SK-N-SH (cell line): ENCODE data around the gene NTSR2. TPM values are rescaled to one million over a fixed set of nuclear protein-coding genes. Genes with fewer than 3 reads are reported as not detected.

Experiments used
- CTCF ChIA-PET: fragments of 300-600, 350-600 bp; formaldehyde crosslinking; extraction: SDS; loops from one replicate; lab custom pipeline; 2021; lab: Yijun Ruan, JAX
- POLR2A ChIA-PET: fragments of 350-600 bp; sonication (Branson Sonifier 250); formaldehyde crosslinking; extraction: SDS; loops from one replicate; lab custom pipeline; 2020; ENCODE audit warnings: antibody characterized with exemption, inconsistent platforms; lab: Yijun Ruan, JAX
- DNase-seq: peaks from one replicate; pipeline ENCODE4 v3.0.0; 2012
- H2AFZ ChIP-seq: fragments of 200-600 bp; sonication (generic); 2 replicates; pipeline ENCODE4 v1.8.1; 2016; ENCODE audit warnings: antibody characterized with exemption, mild to moderate bottlenecking, low read depth
- H3F3A ChIP-seq: fragments of 200-600 bp; sonication (generic); replicated peaks from 2 replicates; pipeline ENCODE3; 2016; ENCODE audit warnings: antibody characterized with exemption, mild to moderate bottlenecking; ENCODE audit not compliant: insufficient read depth
- H3K27ac ChIP-seq, 2 experiments: fragments of 200-500 bp in 1 of 2; fragments of 200-600 bp in 1 of 2; sonication (Bioruptor generic) in 1 of 2; sonication (generic), shearing (Covaris generic) in 1 of 2; 2 replicates each; pipeline versions ENCODE4 v1.5.1 to v1.6.1; 2014 to 2016; ENCODE audit warnings: low read depth in 2 of 2, inconsistent platforms in 1 of 2, low read length in 1 of 2, mild to moderate bottlenecking in 1 of 2, mixed read lengths in 1 of 2
- H3K27me3 ChIP-seq: fragments of 200-600 bp; sonication (generic), shearing (Covaris generic); 2 replicates; pipeline ENCODE4 v1.6.1; 2016; ENCODE audit warnings: mixed run types; ENCODE audit not compliant: insufficient read depth
- H3K36me3 ChIP-seq, 2 experiments: fragments of 200-500 bp in 1 of 2; fragments of 200-600 bp in 1 of 2; sonication (Bioruptor generic) in 1 of 2; sonication (generic) in 1 of 2; replicated peaks in 1 of 2; 2 replicates each; pipeline versions ENCODE3 to v1.5.1; 2014 to 2016; ENCODE audit warnings: low read length in 1 of 2, mild to moderate bottlenecking in 1 of 2; ENCODE audit not compliant: insufficient read depth in 2 of 2, control insufficient read depth in 1 of 2
- H3K4me1 ChIP-seq, 2 experiments: fragments of 200-500 bp in 1 of 2; fragments of 200-600 bp in 1 of 2; sonication (Bioruptor generic) in 1 of 2; sonication (generic), shearing (Covaris generic) in 1 of 2; 2 replicates each; pipeline versions ENCODE4 v1.5.1 to v1.6.1; 2014 to 2016; ENCODE audit warnings: low read depth in 1 of 2, low read length in 1 of 2, mixed run types in 1 of 2; ENCODE audit not compliant: insufficient read depth in 2 of 2, control insufficient read depth in 1 of 2
- H3K4me2 ChIP-seq: fragments of 200-600 bp; sonication (generic), shearing (Covaris generic); 2 replicates; pipeline ENCODE4 v1.6.1; 2017; ENCODE audit warnings: mixed run types
- H3K4me3 ChIP-seq, 2 experiments: fragments of 200-500 bp in 1 of 2; fragments of 200-600 bp in 1 of 2; sonication (Bioruptor generic) in 1 of 2; sonication (generic), shearing (Covaris generic) in 1 of 2; 2 replicates each; pipeline versions ENCODE4 v1.5.1 to v1.8.1; 2014 to 2016; ENCODE audit warnings: low read depth in 2 of 2, inconsistent platforms in 1 of 2, low read length in 1 of 2, mild to moderate bottlenecking in 1 of 2, mixed read lengths in 1 of 2, moderate library complexity in 1 of 2
- H3K79me2 ChIP-seq: fragments of 200-600 bp; sonication (generic); 2 replicates; pipeline ENCODE4 v1.8.1; 2017; ENCODE audit warnings: mild to moderate bottlenecking; ENCODE audit not compliant: insufficient read depth
- H3K9ac ChIP-seq: fragments of 200-600 bp; sonication (generic); 2 replicates; pipeline ENCODE4 v1.6.1; 2017; ENCODE audit warnings: mixed run types
- H3K9me2 ChIP-seq: fragments of 200-600 bp; sonication (generic); 2 replicates; pipeline ENCODE4 v1.6.1; 2017; ENCODE audit warnings: mixed run types
- H3K9me3 ChIP-seq: fragments of 200-600 bp; sonication (generic); 2 replicates; pipeline ENCODE4 v1.6.1; 2017; ENCODE audit warnings: mixed run types, mild to moderate bottlenecking, moderate library complexity
- H4K20me1 ChIP-seq: fragments of 200-600 bp; sonication (generic); 2 replicates; pipeline ENCODE4 v1.6.1; 2017; ENCODE audit warnings: mild to moderate bottlenecking, mixed run types; ENCODE audit not compliant: insufficient read depth
- FOXJ3 ChIP-seq: sonication (generic); formaldehyde crosslinking; IDR thresholded peaks from 2 replicates; pipeline ENCODE4 v1.5.1; 2020; ENCODE audit warnings: mild to moderate bottlenecking, missing genetic modification reagents
- FOXM1 ChIP-seq: IDR thresholded peaks from 2 replicates; pipeline ENCODE4 v1.4.0; 2012; ENCODE audit warnings: low read depth, mild to moderate bottlenecking
- JUND ChIP-seq: IDR thresholded peaks from 2 replicates; pipeline ENCODE4 v1.4.0; 2012
- MEF2A ChIP-seq: IDR thresholded peaks from 2 replicates; pipeline ENCODE4 v1.4.0; 2012; ENCODE audit warnings: low read depth, borderline replicate concordance
- MXI1 ChIP-seq: IDR thresholded peaks from 2 replicates; pipeline ENCODE4 v1.6.1; 2012; ENCODE audit warnings: mild to moderate bottlenecking, low read depth, low read length, improper control_type of control experiment
- RCOR1 ChIP-seq: fragments of 150-350 bp; IDR thresholded peaks from 2 replicates; pipeline ENCODE4 v1.6.1; 2017; ENCODE audit warnings: antibody characterized with exemption, low read length
- RFX5 ChIP-seq: IDR thresholded peaks from 2 replicates; pipeline ENCODE4 v1.6.1; 2012; ENCODE audit warnings: mild to moderate bottlenecking, improper control_type of control experiment, low read length
- TEAD4 ChIP-seq: IDR thresholded peaks from 2 replicates; pipeline ENCODE4 v1.4.0; 2012; ENCODE audit warnings: mild to moderate bottlenecking, borderline replicate concordance; ENCODE audit not compliant: insufficient read depth
- WGBS: methylation state at CpG from one replicate; pipeline ENCODE4 v1.1.6; 2017; ENCODE audit warnings: low lambda C conversion rate; 5-methylcytosine and 5-hydroxymethylcytosine counted together
- polyA plus RNA-seq, 3 experiments: library from polyadenylated mRNA; depleted of rRNA; stranded (reverse); fragments of >200 nt; gene quantifications; 2 replicates each; pipeline ENCODE4 v1.2.3, GENCODE V29; 2012
- TF ChIP-seq, protein P1 (sequence below): IDR thresholded peaks from 2 replicates; pipeline ENCODE4 v1.6.1; 2012; ENCODE audit warnings: mild to moderate bottlenecking, low read depth, low read length, moderate library complexity

NTSR2 gene
- polyA plus RNA-seq, 1 of the 3 experiments (the other 2 are of a cell fraction): not detected

DNA sequence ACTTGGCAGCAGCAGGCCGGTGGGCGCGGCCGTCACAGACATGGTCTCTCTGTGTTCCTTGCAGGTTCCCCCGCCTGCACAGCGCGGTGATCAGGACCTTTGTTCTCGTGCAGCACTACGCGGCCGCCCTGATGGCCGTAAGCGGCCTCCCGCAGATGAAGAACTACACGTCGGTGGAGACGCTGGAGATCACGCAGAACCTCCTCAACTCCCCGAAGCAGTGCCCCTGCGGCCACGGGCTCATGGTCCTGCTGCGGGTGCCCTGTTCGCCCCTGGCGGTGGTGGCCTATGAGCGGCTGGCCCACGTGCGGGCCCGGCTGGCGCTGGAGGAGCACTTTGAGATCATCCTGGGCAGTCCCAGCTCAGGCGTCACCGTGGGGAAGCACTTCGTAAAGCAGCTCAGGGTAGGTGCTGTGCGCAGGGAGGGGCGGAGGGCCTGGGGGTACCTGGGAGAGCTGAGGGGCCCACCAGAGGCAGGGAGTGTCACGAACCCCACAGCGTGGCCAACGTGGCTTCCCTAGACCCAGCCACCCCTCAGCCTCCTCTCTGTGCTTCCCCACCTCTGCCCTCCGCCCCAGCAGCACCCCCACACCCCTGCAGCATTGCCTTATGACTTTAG, 59.3 kb downstream of the NTSR2 start:
- H3K9ac ChIP-seq: no peak overlapping the region
- H3F3A ChIP-seq: no peaks in the 10 kb centered on the region
- TF ChIP-seq JUND (no peak), TEAD4 (no peak), MEF2A (no peak), MXI1 (no peak), FOXJ3 (no peak), RCOR1 (no peak), RFX5 (no peak), FOXM1 (no peak)
- TF ChIP-seq, protein P1, sequence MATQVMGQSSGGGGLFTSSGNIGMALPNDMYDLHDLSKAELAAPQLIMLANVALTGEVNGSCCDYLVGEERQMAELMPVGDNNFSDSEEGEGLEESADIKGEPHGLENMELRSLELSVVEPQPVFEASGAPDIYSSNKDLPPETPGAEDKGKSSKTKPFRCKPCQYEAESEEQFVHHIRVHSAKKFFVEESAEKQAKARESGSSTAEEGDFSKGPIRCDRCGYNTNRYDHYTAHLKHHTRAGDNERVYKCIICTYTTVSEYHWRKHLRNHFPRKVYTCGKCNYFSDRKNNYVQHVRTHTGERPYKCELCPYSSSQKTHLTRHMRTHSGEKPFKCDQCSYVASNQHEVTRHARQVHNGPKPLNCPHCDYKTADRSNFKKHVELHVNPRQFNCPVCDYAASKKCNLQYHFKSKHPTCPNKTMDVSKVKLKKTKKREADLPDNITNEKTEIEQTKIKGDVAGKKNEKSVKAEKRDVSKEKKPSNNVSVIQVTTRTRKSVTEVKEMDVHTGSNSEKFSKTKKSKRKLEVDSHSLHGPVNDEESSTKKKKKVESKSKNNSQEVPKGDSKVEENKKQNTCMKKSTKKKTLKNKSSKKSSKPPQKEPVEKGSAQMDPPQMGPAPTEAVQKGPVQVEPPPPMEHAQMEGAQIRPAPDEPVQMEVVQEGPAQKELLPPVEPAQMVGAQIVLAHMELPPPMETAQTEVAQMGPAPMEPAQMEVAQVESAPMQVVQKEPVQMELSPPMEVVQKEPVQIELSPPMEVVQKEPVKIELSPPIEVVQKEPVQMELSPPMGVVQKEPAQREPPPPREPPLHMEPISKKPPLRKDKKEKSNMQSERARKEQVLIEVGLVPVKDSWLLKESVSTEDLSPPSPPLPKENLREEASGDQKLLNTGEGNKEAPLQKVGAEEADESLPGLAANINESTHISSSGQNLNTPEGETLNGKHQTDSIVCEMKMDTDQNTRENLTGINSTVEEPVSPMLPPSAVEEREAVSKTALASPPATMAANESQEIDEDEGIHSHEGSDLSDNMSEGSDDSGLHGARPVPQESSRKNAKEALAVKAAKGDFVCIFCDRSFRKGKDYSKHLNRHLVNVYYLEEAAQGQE: no peak
- no peaks in the 10 kb centered on the region for H3K9me3 ChIP-seq
- H3K79me2 ChIP-seq: no peaks in the 10 kb centered on the region
- DNase-seq: no peak
- H3K27me3 ChIP-seq: no peaks in the 10 kb centered on the region
- no peak overlapping the region for H3K27ac ChIP-seq
- ChIA-PET POLR2A (no interaction called here), CTCF (interaction anchor here (1.1 to 2.2 kb wide), 4 partner anchors 9 to 133 kb away, joined by 3 to 10 read pairs (median 4); no protein-coding TSS in a partner anchor)
- H3K4me3 ChIP-seq: no peak overlapping the region
- H3K4me1 ChIP-seq: no peaks in the 10 kb centered on the region
- H2AFZ ChIP-seq: no peak overlapping the region
- no peaks in the 10 kb centered on the region for H3K9me2 ChIP-seq
- no peak overlapping the region for H3K4me2 ChIP-seq
- peaks cover 0 to 6% of the 10 kb centered on the region in 2 experiments for H3K36me3 ChIP-seq
- H4K20me1 ChIP-seq: no peaks in the 10 kb centered on the region
- WGBS: 92% methylated on average over 31 of the region's 38 CpGs

Other genes starting within 250 kb of the NTSR2 start
- 15.3 and 19.7 TPM in 2 replicates for gene E2F6, start 204.0 kb downstream of the NTSR2 start, polyA plus RNA-seq (2012; rRNA removed)
- gene GREB1, start 136.2 kb downstream of the NTSR2 start, polyA plus RNA-seq (2012; rRNA removed): 2.7 and 2.9 TPM in 2 replicates
- gene LPIN1, start 76.4 kb upstream of the NTSR2 start, polyA plus RNA-seq (2012; rRNA removed): 22.1 and 28.2 TPM in 2 replicates